BJ (cell line): ENCODE measurements around the gene VAT1L. TPM values are rescaled to one million over a fixed set of nuclear protein-coding genes. Genes with fewer than 3 reads are reported as not detected.

ENCODE experiments used
- CTCF ChIA-PET: fragments of 350-600 bp; formaldehyde crosslinking; extraction: SDS; loops from one replicate; lab custom pipeline; 2021; ENCODE audit warnings: antibody characterized with exemption, inconsistent platforms; lab: Yijun Ruan, JAX
- POLR2A ChIA-PET: fragments of 300-600 bp; sonication (Branson Sonifier 250); formaldehyde crosslinking; extraction: SDS; loops from one replicate; lab custom pipeline; 2021; ENCODE audit warnings: antibody characterized with exemption; lab: Charles Lee
- DNase-seq: peaks from one replicate; pipeline ENCODE4 v3.0.0-alpha.2; 2011; ENCODE audit warnings: low read depth
- H3K27me3 ChIP-seq: 2 replicates; pipeline ENCODE4 v1.6.0; 2011; ENCODE audit warnings: low read length; ENCODE audit not compliant: control insufficient read depth, insufficient read depth
- H3K36me3 ChIP-seq: 2 replicates; pipeline ENCODE4 v1.5.1; 2011; ENCODE audit warnings: low read length; ENCODE audit not compliant: control insufficient read depth, insufficient read depth
- H3K4me3 ChIP-seq: 2 replicates; pipeline ENCODE4 v1.5.1; 2011; ENCODE audit warnings: low read depth, mild to moderate bottlenecking, control low read depth, low read length
- polyA plus RNA-seq: library from polyadenylated mRNA; depleted of rRNA; stranded (reverse); fragments of >200 nt; gene quantifications from 2 replicates; pipeline ENCODE4 v1.2.3, GENCODE V29; 2011
- TF ChIP-seq, protein P1 (sequence below): IDR thresholded peaks from 2 replicates; pipeline ENCODE4 v1.5.1; 2011; ENCODE audit warnings: low read depth, mild to moderate bottlenecking, control low read depth, inconsistent platforms, low read length, moderate library complexity; ENCODE audit not compliant: insufficient read depth

The VAT1L gene
- polyA plus RNA-seq, 1 experiment, result 4.7 TPM

DNA sequence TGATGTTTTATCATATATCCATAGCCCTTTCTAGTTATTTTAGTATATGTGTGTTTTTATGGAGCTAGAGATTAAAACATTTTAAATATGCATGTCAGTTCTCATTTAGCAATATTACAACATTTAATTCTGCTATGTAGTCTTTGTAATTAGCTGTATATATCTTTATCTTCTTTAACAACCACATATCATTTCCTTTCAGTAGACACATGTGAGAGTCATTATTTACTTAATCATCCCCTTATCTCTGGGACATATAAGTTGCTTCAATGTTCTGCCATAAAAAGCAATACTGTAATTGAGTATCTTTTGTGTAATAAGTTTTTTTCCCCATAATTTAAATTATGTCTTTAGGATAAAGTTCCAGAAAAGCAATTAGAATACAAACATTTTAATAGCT is 182.0 kb downstream of the VAT1L start:
- CTCF ChIA-PET, result interaction anchor here (0.7 to 7.3 kb wide), 8 partner anchors 11 to 387 kb away, joined by 3 to 54 read pairs (median 3); partner anchors contain the start of gene NUDT7
- TF ChIP-seq, protein P1, sequence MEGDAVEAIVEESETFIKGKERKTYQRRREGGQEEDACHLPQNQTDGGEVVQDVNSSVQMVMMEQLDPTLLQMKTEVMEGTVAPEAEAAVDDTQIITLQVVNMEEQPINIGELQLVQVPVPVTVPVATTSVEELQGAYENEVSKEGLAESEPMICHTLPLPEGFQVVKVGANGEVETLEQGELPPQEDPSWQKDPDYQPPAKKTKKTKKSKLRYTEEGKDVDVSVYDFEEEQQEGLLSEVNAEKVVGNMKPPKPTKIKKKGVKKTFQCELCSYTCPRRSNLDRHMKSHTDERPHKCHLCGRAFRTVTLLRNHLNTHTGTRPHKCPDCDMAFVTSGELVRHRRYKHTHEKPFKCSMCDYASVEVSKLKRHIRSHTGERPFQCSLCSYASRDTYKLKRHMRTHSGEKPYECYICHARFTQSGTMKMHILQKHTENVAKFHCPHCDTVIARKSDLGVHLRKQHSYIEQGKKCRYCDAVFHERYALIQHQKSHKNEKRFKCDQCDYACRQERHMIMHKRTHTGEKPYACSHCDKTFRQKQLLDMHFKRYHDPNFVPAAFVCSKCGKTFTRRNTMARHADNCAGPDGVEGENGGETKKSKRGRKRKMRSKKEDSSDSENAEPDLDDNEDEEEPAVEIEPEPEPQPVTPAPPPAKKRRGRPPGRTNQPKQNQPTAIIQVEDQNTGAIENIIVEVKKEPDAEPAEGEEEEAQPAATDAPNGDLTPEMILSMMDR, result no peak

GRCh38 chr16:77971306-77972061 is 183.1 kb downstream of the VAT1L start:
- Histone ChIP-seq H3K36me3 (no peaks in the 10 kb centered on the region), H3K4me3 (no peak overlapping the region), H3K27me3 (no peaks in the 10 kb centered on the region)
- DNase-seq, result no peak
- ChIA-PET CTCF (interaction anchor here (0.6 to 7.3 kb wide), 11 partner anchors 10 to 473 kb away, joined by 3 to 54 read pairs (median 3); partner anchors contain the start of gene NUDT7), POLR2A (no interaction called here)
- TF ChIP-seq, protein P1, result peak; percentile 57

More for the DNA sequence above, 182.0 kb downstream of the VAT1L start:
- no peak for DNase-seq
- no peaks in the 10 kb centered on the region for H3K36me3 ChIP-seq
- H3K4me3 ChIP-seq, result no peak overlapping the region
- H3K27me3 ChIP-seq, result no peaks in the 10 kb centered on the region
- POLR2A ChIA-PET, result no interaction called here

GRCh38 chr16:77972062-77972392 is 183.7 kb downstream of the VAT1L start:
- TF ChIP-seq, protein P1, result no peak
- no peaks in the 10 kb centered on the region for H3K27me3 ChIP-seq

DNA sequence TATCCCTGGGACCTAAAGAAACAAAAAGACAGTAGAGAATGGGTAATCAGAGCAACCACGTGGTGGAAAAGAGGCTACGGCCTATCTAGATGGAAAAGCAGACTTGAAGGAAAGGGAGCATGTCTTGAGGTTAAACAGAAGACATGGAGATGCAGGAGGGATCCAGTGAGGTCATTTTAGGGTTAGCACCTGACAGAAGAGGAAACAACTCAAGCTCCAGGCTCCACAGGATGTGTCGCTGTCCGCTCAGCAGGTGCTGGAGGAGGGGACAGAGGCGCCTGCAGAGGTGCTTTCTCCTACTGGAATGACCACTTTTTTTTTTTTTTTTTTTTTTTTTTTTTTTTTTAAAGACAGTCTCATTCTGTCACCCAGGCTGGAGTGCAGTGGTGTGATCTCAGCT is 186.5 kb downstream of the VAT1L start:
- ChIA-PET POLR2A (no interaction called here), CTCF (interaction anchor here (1.4 kb wide), 1 partner anchor 253 kb away, joined by 3 read pairs; the partner anchor contains the start of gene NUDT7)
- Histone ChIP-seq H3K27me3 (no peaks in the 10 kb centered on the region), H3K36me3 (no peaks in the 10 kb centered on the region), H3K4me3 (no peak overlapping the region)
- TF ChIP-seq, protein P1, result no peak
- no peak for DNase-seq

More at GRCh38 chr16:77972062-77972392, 183.7 kb downstream of the VAT1L start:
- CTCF ChIA-PET, result interaction anchor here (0.6 to 7.3 kb wide), 8 partner anchors 31 to 473 kb away, joined by 3 to 54 read pairs (median 4); no protein-coding TSS in a partner anchor
- Histone ChIP-seq H3K4me3 (no peak overlapping the region), H3K36me3 (no peaks in the 10 kb centered on the region)
- DNase-seq, result no peak
- POLR2A ChIA-PET, result no interaction called here

DNA sequence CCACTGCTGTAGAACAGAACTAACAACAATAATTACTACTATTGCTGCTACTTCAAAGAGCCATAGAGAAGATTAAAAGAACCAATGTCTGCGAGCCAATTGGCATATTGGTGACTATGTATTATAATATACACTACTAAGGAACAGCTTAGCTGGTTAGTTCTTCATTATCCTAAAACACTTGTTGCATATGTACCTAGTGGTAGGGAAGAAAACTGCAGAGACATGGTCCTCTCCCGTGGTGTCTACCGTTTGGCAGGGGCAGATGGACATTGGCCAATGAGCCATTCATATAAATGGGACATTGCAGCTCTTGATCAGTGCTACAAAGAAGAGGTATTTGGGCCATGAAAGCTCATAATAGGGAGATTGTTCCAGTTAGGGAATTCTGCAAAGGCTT is 187.6 kb downstream of the VAT1L start:
- Histone ChIP-seq H3K27me3 (no peaks in the 10 kb centered on the region), H3K4me3 (no peak overlapping the region), H3K36me3 (no peaks in the 10 kb centered on the region)
- no peak for DNase-seq
- TF ChIP-seq, protein P1, result no peak
- CTCF ChIA-PET, result interaction anchor here (1.4 kb wide), 1 partner anchor 254 kb away, joined by 3 read pairs; the partner anchor contains the start of gene NUDT7
- POLR2A ChIA-PET, result no interaction called here
